ENCODE measurements around the gene MPZL3.

MPZL3 gene

DNA sequence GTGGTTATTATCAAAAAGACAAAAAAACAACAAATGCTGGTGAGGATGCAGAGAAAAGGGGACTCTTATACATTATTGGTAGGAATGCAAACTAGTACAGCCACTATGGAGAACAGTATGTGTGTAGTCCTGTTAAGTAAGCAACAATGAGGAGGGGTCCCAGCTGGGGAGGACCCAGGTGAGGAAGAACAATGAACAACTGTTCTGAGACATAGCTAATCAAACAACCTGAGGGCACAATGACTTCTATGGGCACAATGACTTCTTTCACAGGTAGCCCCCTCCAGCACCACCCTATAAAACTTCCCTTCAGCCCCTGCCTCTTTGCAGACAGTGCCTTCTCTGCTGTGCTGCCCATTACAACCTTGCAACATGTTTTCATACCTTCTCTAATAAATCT is 32.9 kb downstream of the MPZL3 start:
- H3K27ac ChIP-seq (ENCODE audit: low read length), result no peak overlapping the region
- H3K9ac ChIP-seq (ENCODE audit: low read depth, low read length), result no peak overlapping the region
- TF ChIP-seq EZH2 (IDR thresholded peaks at IDR 0.05; ENCODE audit: borderline replicate concordance, low read depth, low read length, severe bottlenecking), result no peak
- TF ChIP-seq, protein P1, sequence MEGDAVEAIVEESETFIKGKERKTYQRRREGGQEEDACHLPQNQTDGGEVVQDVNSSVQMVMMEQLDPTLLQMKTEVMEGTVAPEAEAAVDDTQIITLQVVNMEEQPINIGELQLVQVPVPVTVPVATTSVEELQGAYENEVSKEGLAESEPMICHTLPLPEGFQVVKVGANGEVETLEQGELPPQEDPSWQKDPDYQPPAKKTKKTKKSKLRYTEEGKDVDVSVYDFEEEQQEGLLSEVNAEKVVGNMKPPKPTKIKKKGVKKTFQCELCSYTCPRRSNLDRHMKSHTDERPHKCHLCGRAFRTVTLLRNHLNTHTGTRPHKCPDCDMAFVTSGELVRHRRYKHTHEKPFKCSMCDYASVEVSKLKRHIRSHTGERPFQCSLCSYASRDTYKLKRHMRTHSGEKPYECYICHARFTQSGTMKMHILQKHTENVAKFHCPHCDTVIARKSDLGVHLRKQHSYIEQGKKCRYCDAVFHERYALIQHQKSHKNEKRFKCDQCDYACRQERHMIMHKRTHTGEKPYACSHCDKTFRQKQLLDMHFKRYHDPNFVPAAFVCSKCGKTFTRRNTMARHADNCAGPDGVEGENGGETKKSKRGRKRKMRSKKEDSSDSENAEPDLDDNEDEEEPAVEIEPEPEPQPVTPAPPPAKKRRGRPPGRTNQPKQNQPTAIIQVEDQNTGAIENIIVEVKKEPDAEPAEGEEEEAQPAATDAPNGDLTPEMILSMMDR (IDR thresholded peaks at IDR 0.05; ENCODE audit: borderline replicate concordance, extremely low read depth, low read length, poor library complexity, severe bottlenecking), result no peak
- no peaks in the 10 kb centered on the region for H3K9me3 ChIP-seq (ENCODE audit: insufficient read depth, low read length, severe bottlenecking)
- no peak overlapping the region for H3K4me2 ChIP-seq (ENCODE audit: insufficient read depth, low read length)
- H3K79me2 ChIP-seq (ENCODE audit: insufficient read depth, low read length), result no peaks in the 10 kb centered on the region
- no peak for ATAC-seq (ENCODE audit: insufficient read depth, low read depth)
- no peak for DNase-seq
- H3K36me3 ChIP-seq (ENCODE audit: insufficient read depth, low read length), result no peaks in the 10 kb centered on the region
- H4K20me1 ChIP-seq (ENCODE audit: insufficient read depth, low read length), result no peaks in the 10 kb centered on the region
- H2AFZ ChIP-seq (ENCODE audit: low read depth, low read length), result no peak overlapping the region; the same call in 1 of the 2 replicates
- no peaks in the 10 kb centered on the region for H3K27me3 ChIP-seq (ENCODE audit: insufficient read depth, low read length, poor library complexity)
- H3K4me1 ChIP-seq (ENCODE audit: insufficient read depth, low read length), result peaks cover 12% of the 10 kb centered on the region
- H3K4me3 ChIP-seq (ENCODE audit: low read depth in 1 of 2, low read length in 2 of 2), result no peak overlapping the region

DNA sequence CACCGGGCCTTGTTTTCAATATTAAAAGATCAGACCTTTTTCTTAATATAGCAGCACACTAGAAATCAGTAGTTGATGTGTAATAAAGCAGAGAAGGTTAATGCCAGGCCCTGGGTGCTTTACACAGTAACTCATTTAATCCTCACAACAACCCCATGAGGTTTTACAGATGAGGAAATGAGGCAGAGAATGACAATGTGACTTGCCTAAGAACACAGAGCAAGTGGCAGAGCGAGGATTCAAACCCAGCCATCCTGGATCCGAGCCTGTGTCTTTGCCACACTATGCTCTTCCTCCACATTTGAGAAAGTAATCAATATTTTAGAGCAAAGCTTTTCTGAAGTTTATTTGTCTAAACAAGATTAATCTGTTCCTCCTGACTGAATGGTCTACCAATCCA is 34.6 kb downstream of the MPZL3 start:
- ATAC-seq (ENCODE audit: insufficient read depth, low read depth), result no peak
- Histone ChIP-seq H3K79me2 (ENCODE audit: insufficient read depth, low read length) (no peaks in the 10 kb centered on the region), H4K20me1 (ENCODE audit: insufficient read depth, low read length) (no peaks in the 10 kb centered on the region), H3K4me2 (ENCODE audit: insufficient read depth, low read length) (no peak overlapping the region), H3K4me3 (ENCODE audit: low read depth in 1 of 2, low read length in 2 of 2) (no peak overlapping the region), H3K9ac (ENCODE audit: low read depth, low read length) (no peak overlapping the region), H3K36me3 (ENCODE audit: insufficient read depth, low read length) (no peaks in the 10 kb centered on the region), H3K27me3 (ENCODE audit: insufficient read depth, low read length, poor library complexity) (no peaks in the 10 kb centered on the region), H3K4me1 (ENCODE audit: insufficient read depth, low read length) (peaks cover 4% of the 10 kb centered on the region; the same call in 1 of the 2 replicates), H2AFZ (ENCODE audit: low read depth, low read length) (no peak overlapping the region), H3K27ac (ENCODE audit: low read length) (no peak overlapping the region), H3K9me3 (ENCODE audit: insufficient read depth, low read length, severe bottlenecking) (no peaks in the 10 kb centered on the region)
- TF ChIP-seq, protein P1 (IDR thresholded peaks at IDR 0.05; ENCODE audit: borderline replicate concordance, extremely low read depth, low read length, poor library complexity, severe bottlenecking), result no peak
- no peak for TF ChIP-seq EZH2 (IDR thresholded peaks at IDR 0.05; ENCODE audit: borderline replicate concordance, low read depth, low read length, severe bottlenecking)
- no peak for DNase-seq

DNA sequence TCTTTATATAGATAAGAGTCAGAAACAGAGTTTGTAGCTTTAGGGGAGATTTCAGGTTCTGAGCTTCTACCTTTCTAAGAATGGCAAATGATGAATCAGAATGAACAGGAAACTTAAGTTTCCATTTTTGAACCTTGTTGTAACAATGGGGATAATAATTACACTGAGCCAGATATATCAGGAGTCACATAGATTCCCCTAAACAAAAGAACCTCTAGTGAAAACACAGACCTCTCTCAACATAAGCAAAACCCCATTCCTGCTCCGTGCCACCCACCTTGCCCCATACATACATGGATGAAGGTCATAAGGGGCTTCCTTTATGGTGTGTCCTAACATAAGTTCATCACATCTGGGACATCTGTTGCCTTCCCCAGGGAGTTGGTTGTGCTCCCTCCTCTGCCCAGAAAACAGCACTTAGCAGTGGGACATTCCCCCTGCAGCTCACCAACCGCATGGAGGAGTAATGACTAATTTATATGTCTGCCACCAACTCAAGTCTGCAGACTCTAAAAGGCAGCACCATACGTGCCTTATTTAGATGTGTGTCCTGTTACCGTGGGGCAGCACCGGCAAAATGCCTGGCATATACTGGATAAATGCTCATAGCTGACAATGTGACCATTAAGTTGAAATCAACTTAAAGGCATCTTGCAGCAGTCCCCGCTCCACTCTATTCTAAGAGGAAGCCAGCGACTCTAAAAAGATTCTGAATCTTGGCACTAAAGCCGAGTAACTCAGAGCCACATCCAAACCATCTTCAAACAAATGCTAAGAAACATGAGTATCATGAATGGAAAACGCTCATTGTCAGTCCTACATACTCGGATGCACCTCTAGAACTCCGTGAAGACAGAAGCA is 35.3 kb downstream of the MPZL3 start:
- Histone ChIP-seq H3K4me3 (ENCODE audit: low read depth in 1 of 2, low read length in 2 of 2) (no peak overlapping the region), H2AFZ (ENCODE audit: low read depth, low read length) (no peak overlapping the region), H3K9me3 (ENCODE audit: insufficient read depth, low read length, severe bottlenecking) (no peaks in the 10 kb centered on the region), H3K27ac (ENCODE audit: low read length) (no peak overlapping the region), H4K20me1 (ENCODE audit: insufficient read depth, low read length) (no peaks in the 10 kb centered on the region), H3K36me3 (ENCODE audit: insufficient read depth, low read length) (no peaks in the 10 kb centered on the region), H3K79me2 (ENCODE audit: insufficient read depth, low read length) (no peaks in the 10 kb centered on the region), H3K4me2 (ENCODE audit: insufficient read depth, low read length) (no peak overlapping the region), H3K27me3 (ENCODE audit: insufficient read depth, low read length, poor library complexity) (no peaks in the 10 kb centered on the region), H3K9ac (ENCODE audit: low read depth, low read length) (no peak overlapping the region), H3K4me1 (ENCODE audit: insufficient read depth, low read length) (peaks cover 4% of the 10 kb centered on the region; the same call in 1 of the 2 replicates)
- ATAC-seq (ENCODE audit: insufficient read depth, low read depth) (no peak), DNase-seq (no peak)
- TF ChIP-seq, protein P1 (IDR thresholded peaks at IDR 0.05; ENCODE audit: borderline replicate concordance, extremely low read depth, low read length, poor library complexity, severe bottlenecking), result no peak
- TF ChIP-seq EZH2 (IDR thresholded peaks at IDR 0.05; ENCODE audit: borderline replicate concordance, low read depth, low read length, severe bottlenecking), result no peak

All from DND-41 (cell line).